ENCODE measurements around the gene ZSWIM5. TPM values are rescaled to one million over a fixed set of nuclear protein-coding genes. Genes with fewer than 3 reads are reported as not detected.

The ZSWIM5 gene
- total and polyA plus RNA-seq, 9 of the 15 experiments (the other 6 are each of a cell fraction or from before 2014, with no cell fraction given): under 0.01 to 0.07 (median 0.03) TPM; not detected in 3

DNA sequence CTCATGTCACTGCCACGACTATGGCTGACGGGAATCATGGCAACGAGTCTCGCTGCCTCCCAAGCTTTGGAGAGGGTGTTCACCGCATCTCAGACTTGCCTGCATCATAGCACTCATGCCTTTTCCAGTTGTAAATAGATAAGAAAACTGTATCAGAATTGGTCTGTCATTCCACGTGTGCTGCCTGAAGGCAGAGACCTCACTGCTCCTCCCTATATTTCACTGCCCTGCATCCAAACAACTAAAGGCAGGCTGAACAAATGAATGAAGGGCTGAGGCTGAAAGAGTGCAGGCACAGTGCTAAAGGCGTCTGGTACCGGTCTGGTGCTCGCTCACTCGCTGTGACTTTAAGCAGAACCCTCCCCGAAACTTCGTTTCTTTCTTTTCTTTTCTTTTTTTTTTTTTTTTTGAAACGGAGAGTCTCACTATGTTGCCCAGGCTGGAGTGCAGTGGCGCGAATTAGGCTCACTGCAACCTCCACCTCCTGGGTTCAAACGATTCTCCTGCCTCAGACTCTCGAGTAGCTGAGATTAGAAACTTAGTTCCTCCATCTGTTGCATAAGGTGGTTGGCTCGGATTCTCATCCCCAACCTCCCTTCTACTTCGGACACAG lies 220.6 kb downstream of the ZSWIM5 start (continued):
- TF ChIP-seq, protein P1, sequence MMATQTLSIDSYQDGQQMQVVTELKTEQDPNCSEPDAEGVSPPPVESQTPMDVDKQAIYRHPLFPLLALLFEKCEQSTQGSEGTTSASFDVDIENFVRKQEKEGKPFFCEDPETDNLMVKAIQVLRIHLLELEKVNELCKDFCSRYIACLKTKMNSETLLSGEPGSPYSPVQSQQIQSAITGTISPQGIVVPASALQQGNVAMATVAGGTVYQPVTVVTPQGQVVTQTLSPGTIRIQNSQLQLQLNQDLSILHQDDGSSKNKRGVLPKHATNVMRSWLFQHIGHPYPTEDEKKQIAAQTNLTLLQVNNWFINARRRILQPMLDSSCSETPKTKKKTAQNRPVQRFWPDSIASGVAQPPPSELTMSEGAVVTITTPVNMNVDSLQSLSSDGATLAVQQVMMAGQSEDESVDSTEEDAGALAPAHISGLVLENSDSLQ (IDR thresholded peaks at IDR 0.05): peak; percentile 39; the same call in 1 of the 2 replicates
- TF ChIP-seq HBP1 (CRISPR knock-in tag; IDR thresholded peaks at IDR 0.05) (0 out of 2 replicates have a peak, but pooled peaks have one; percentile 14), BCOR (IDR thresholded peaks at IDR 0.05) (peak; percentile 66; the same call in 1 of the 2 replicates), IFI16 (CRISPR knock-in tag; IDR thresholded peaks at IDR 0.05) (peak; percentile 52; the same call in 1 of the 2 replicates), HMGXB4 (CRISPR knock-in tag; IDR thresholded peaks at IDR 0.05) (no peak), NBN (IDR thresholded peaks at IDR 0.05; ENCODE audit: low read depth) (no peak), TEAD2 (tag; IDR thresholded peaks at IDR 0.05) (no peak), ZNF79 (CRISPR knock-in tag; IDR thresholded peaks at IDR 0.05; ENCODE audit: low read depth) (no peak), ZNF668 (CRISPR knock-in tag; IDR thresholded peaks at IDR 0.05) (0 out of 2 replicates have a peak, but pooled peaks have one; percentile 21), MCM2 (IDR thresholded peaks at IDR 0.05; ENCODE audit: low read depth) (no peak), RBM25 (IDR thresholded peaks at IDR 0.05; ENCODE audit: low read depth, low read length, severe bottlenecking) (peak; percentile 12), FOXK2 (conservative IDR thresholded peaks at IDR 0.05 in 1 of 2, IDR thresholded peaks at IDR 0.05 in 1 of 2; ENCODE audit: low read depth in 2 of 2) (0 out of 4 replicates have a peak, but pooled peaks of 1 of the 2 experiments have one; percentile 12), ZNF197 (CRISPR knock-in tag; IDR thresholded peaks at IDR 0.05; ENCODE audit: low read depth) (0 out of 2 replicates have a peak, but pooled peaks have one; percentile 23), EGR1 (conservative IDR thresholded peaks at IDR 0.05) (no peak), CEBPB (tag; IDR thresholded peaks at IDR 0.05) (0 out of 2 replicates have a peak, but pooled peaks have one; percentile 10), LCOR (CRISPR knock-in tag; IDR thresholded peaks at IDR 0.05) (no peak), PHB2 (IDR thresholded peaks at IDR 0.05; ENCODE audit: low read depth) (0 out of 2 replicates have a peak, but pooled peaks have one; percentile 48), NCOA2 (IDR thresholded peaks at IDR 0.05; ENCODE audit: partially characterized antibody in 2 of 2) (no peak), ZBTB17 (CRISPR knock-in tag; IDR thresholded peaks at IDR 0.05) (no peak), SIN3A (IDR thresholded peaks at IDR 0.05; ENCODE audit: borderline replicate concordance in 2 of 2, control insufficient read depth in 1 of 2, low read depth in 2 of 2, low read length in 2 of 2) (peak in 1 of 2 experiments; percentile 79; a peak in 1 of 4 replicates), SNIP1 (IDR thresholded peaks at IDR 0.05; ENCODE audit: low read depth) (no peak)
- TF ChIP-seq, protein P2, sequence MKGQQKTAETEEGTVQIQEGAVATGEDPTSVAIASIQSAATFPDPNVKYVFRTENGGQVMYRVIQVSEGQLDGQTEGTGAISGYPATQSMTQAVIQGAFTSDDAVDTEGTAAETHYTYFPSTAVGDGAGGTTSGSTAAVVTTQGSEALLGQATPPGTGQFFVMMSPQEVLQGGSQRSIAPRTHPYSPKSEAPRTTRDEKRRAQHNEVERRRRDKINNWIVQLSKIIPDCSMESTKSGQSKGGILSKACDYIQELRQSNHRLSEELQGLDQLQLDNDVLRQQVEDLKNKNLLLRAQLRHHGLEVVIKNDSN (CRISPR knock-in tag; IDR thresholded peaks at IDR 0.05): 0 out of 2 replicates have a peak, but pooled peaks have one; percentile 51
- TF ChIP-seq, protein P3, sequence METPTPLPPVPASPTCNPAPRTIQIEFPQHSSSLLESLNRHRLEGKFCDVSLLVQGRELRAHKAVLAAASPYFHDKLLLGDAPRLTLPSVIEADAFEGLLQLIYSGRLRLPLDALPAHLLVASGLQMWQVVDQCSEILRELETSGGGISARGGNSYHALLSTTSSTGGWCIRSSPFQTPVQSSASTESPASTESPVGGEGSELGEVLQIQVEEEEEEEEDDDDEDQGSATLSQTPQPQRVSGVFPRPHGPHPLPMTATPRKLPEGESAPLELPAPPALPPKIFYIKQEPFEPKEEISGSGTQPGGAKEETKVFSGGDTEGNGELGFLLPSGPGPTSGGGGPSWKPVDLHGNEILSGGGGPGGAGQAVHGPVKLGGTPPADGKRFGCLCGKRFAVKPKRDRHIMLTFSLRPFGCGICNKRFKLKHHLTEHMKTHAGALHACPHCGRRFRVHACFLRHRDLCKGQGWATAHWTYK (CRISPR knock-in tag; IDR thresholded peaks at IDR 0.05): no peak
